Neutrophil (primary cell): Measurements from ENCODE around the gene FBXO2.

Experiments
- H3K27ac ChIP-seq: fragments of 200-600 bp; sonication (generic); 2 replicates; pipeline ENCODE4 v1.5.1; 2016; ENCODE audit warnings: mild to moderate bottlenecking, moderate library complexity
- H3K27me3 ChIP-seq: fragments of 200-600 bp; sonication (generic); 2 replicates; pipeline ENCODE4 v1.6.0; 2016; ENCODE audit warnings: mild to moderate bottlenecking
- H3K36me3 ChIP-seq: fragments of 200-600 bp; sonication (generic); 2 replicates; pipeline ENCODE4 v1.5.1; 2017
- H3K4me1 ChIP-seq, 2 experiments: fragments of 200-600 bp in 1 of 2; sonication (generic) in 1 of 2; 1 replicate in 1 of 2; 2 replicates in 1 of 2; pipeline versions ENCODE4 v1.5.1 to v1.6.1; 2013 to 2016; ENCODE audit warnings: low read depth in 1 of 2, low read length in 1 of 2, mild to moderate bottlenecking in 1 of 2, moderate library complexity in 1 of 2; ENCODE audit not compliant: control insufficient read depth in 1 of 2, insufficient read depth in 1 of 2
- H3K4me3 ChIP-seq, 2 experiments: fragments of 200-600 bp in 1 of 2; sonication (generic) in 1 of 2; 1 replicate in 1 of 2; 2 replicates in 1 of 2; pipeline ENCODE4 v1.5.1; 2013 to 2016; ENCODE audit warnings: low read depth in 1 of 2, low read length in 1 of 2, mild to moderate bottlenecking in 1 of 2, moderate library complexity in 1 of 2
- H3K9me3 ChIP-seq: fragments of 200-600 bp; sonication (generic); 2 replicates; pipeline ENCODE4 v1.5.1; 2016
- TF ChIP-seq, protein P1 (sequence below): fragments of 200-600 bp; sonication (generic); IDR thresholded peaks from 2 replicates; pipeline ENCODE4 v1.5.1; 2016; ENCODE audit warnings: antibody characterized with exemption

FBXO2 gene

DNA sequence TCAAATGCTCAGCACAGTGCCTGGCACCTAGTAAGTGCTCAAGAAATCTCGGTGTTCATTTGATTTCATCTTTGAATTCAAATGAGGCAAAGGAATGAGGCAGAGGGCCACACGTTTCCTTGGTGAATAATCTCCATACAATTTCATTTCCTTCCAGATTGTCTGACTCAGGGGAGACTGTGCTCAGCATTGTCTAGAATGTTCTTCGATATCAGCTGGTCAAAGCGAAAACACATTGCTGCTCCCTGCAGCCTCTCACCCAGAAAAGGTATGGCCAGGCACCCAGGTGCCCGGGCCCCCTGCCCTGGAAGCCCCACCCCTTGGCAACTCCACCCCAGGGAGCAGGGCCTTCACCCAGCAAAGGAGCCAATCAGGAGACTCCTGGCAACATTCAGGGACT is 55.8 kb downstream of the FBXO2 start:
- Histone ChIP-seq H3K4me3 (no peak overlapping the region), H3K27ac (no peak overlapping the region), H3K27me3 (peaks cover 28% of the 10 kb centered on the region), H3K36me3 (no peaks in the 10 kb centered on the region), H3K4me1 (no peaks in the 10 kb centered on the region), H3K9me3 (no peaks in the 10 kb centered on the region)
- TF ChIP-seq, protein P1, sequence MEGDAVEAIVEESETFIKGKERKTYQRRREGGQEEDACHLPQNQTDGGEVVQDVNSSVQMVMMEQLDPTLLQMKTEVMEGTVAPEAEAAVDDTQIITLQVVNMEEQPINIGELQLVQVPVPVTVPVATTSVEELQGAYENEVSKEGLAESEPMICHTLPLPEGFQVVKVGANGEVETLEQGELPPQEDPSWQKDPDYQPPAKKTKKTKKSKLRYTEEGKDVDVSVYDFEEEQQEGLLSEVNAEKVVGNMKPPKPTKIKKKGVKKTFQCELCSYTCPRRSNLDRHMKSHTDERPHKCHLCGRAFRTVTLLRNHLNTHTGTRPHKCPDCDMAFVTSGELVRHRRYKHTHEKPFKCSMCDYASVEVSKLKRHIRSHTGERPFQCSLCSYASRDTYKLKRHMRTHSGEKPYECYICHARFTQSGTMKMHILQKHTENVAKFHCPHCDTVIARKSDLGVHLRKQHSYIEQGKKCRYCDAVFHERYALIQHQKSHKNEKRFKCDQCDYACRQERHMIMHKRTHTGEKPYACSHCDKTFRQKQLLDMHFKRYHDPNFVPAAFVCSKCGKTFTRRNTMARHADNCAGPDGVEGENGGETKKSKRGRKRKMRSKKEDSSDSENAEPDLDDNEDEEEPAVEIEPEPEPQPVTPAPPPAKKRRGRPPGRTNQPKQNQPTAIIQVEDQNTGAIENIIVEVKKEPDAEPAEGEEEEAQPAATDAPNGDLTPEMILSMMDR, result no peak
